ENCODE results near the gene EED. TPM values are rescaled to one million over a fixed set of nuclear protein-coding genes. Genes with fewer than 3 reads are reported as not detected.

Gene EED
- total and polyA plus RNA-seq, 5 donors = 13.0 to 16.9 (median 14.4) TPM

DNA sequence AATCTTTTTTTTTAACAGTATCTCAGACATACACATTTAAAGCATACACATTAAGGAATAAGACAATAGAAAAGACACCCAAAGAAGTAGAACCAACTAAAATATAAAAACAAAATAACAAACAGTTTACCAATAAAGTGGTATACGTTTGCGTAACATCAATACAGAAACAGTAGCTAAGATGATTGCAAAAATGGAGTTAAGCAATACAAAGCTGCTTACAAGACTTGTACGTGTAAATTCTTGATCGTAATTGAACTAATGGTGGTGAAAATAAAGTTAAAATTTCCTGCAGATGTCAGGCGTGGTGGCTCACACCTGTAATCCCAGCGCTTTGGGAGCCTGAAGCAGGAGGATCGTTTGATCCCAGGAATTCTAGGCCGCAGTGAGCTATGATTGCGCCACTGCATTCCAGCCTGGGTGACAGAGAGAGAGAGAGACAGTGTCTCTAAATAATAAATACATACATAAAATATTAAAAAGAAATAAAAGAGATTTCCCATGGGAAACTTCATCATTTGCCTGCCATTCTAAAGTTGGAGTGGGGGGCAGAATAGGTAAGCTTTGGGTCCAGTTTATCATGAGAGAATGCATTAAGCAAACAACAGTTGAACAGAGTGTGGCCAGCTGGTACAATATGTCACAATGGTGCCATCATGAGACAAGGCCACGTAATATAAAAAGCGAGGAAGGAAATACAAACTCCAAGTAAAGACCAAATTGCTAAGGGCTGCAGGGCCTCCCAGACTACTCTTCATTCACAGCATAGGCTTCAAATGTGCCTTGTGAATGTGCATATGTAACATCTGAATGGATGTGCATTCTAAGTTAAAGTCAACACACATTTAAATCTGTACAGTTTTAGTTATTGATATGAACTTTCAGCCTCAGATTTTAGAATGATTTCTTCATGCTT, 38.9 kb upstream of the EED start:
- no peak overlapping the region for H3K27ac ChIP-seq (ENCODE audit: low read length)
- intact Hi-C loops (cut with DNase I) = no loop called here
- 81% methylated on average over 11 of the region's 11 CpGs for WGBS
- peak in 1 of 2 donors; percentile 45 for ATAC-seq
- H3K9me3 ChIP-seq (ENCODE audit: control insufficient read depth, low read length) = no peaks in the 10 kb centered on the region
- no peaks in the 10 kb centered on the region for H3K27me3 ChIP-seq (ENCODE audit: control insufficient read depth, insufficient read depth)
- no peak overlapping the region for H3K4me3 ChIP-seq (ENCODE audit: low read length)
- DNase-seq = no peak
- no peaks in the 10 kb centered on the region for H3K4me1 ChIP-seq (ENCODE audit: control insufficient read depth, insufficient read depth, low read length)

- Histone ChIP-seq H3K4me1 (ENCODE audit: control insufficient read depth, insufficient read depth, low read length) (no peaks in the 10 kb centered on the region), H3K27ac (ENCODE audit: low read length) (no peak overlapping the region), H3K27me3 (ENCODE audit: control insufficient read depth, insufficient read depth) (no peaks in the 10 kb centered on the region), H3K9me3 (ENCODE audit: control insufficient read depth, low read length) (no peaks in the 10 kb centered on the region), H3K4me3 (ENCODE audit: low read length) (no peak overlapping the region)
- intact Hi-C loops (cut with DNase I) = no loop called here
- 34% methylated on average over 2 of the region's 2 CpGs for WGBS
- no peak for DNase-seq
- ATAC-seq = no peak
These were observed 38.2 kb upstream of the EED start for GRCh38 chr11:86206337-86206695.

DNA sequence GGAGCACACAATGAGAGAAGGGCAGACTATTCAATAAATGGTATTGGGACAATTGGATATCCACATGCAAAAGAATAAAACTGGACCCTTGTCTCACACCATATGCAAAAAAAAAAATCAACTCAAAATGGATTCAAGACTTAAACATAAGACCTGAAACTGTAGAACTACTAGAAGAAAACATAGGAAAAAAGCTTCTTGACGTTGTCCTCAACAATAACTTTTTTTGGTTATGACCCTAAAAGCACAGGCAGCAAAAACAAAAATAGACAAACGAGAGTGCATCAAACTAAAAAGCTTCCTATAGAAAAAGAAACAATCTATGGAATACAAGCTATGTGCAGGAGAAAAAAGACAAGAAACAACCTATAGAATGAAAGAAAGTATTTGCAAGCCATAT, 37.1 kb upstream of the EED start:
- Histone ChIP-seq H3K4me3 (ENCODE audit: low read length) (no peak overlapping the region), H3K27me3 (ENCODE audit: control insufficient read depth, insufficient read depth) (no peaks in the 10 kb centered on the region), H3K27ac (ENCODE audit: low read length) (no peak overlapping the region), H3K4me1 (ENCODE audit: control insufficient read depth, insufficient read depth, low read length) (no peaks in the 10 kb centered on the region), H3K9me3 (ENCODE audit: control insufficient read depth, low read length) (no peaks in the 10 kb centered on the region)
- DNase-seq (no peak), ATAC-seq (no peak)
- WGBS = 96% methylated on average over 2 of the region's 2 CpGs
- intact Hi-C loops (cut with DNase I) = no loop called here

- H3K4me1 ChIP-seq (ENCODE audit: control insufficient read depth, insufficient read depth, low read length) = no peaks in the 10 kb centered on the region
- ATAC-seq = no peak
- H3K27me3 ChIP-seq (ENCODE audit: control insufficient read depth, insufficient read depth) = no peaks in the 10 kb centered on the region
- no peak overlapping the region for H3K4me3 ChIP-seq (ENCODE audit: low read length)
- no peak overlapping the region for H3K27ac ChIP-seq (ENCODE audit: low read length)
- intact Hi-C loops (cut with DNase I) = no loop called here
- no peak for DNase-seq
- H3K9me3 ChIP-seq (ENCODE audit: control insufficient read depth, low read length) = no peaks in the 10 kb centered on the region
These were observed 36.0 kb upstream of the EED start for GRCh38 chr11:86208572-86208971.

GRCh38 chr11:86209806-86210657, 34.5 kb upstream of the EED start:
- no peaks in the 10 kb centered on the region for H3K27me3 ChIP-seq (ENCODE audit: control insufficient read depth, insufficient read depth)
- DNase-seq (no peak), ATAC-seq (no peak)
- no peaks in the 10 kb centered on the region for H3K9me3 ChIP-seq (ENCODE audit: control insufficient read depth, low read length)
- intact Hi-C loops (cut with DNase I) = loop anchor here in 1 of 4 donors (10.0 kb wide), 1 partner anchor 265 kb away; no protein-coding TSS in a partner anchor
- no peak overlapping the region for H3K27ac ChIP-seq (ENCODE audit: low read length)
- H3K4me3 ChIP-seq (ENCODE audit: low read length) = no peak overlapping the region
- WGBS = 95% methylated on average over 9 of the region's 9 CpGs
- no peaks in the 10 kb centered on the region for H3K4me1 ChIP-seq (ENCODE audit: control insufficient read depth, insufficient read depth, low read length)

- Histone ChIP-seq H3K4me1 (ENCODE audit: control insufficient read depth, insufficient read depth, low read length) (no peaks in the 10 kb centered on the region), H3K27ac (ENCODE audit: low read length) (no peak overlapping the region), H3K9me3 (ENCODE audit: control insufficient read depth, low read length) (no peaks in the 10 kb centered on the region), H3K4me3 (ENCODE audit: low read length) (no peak overlapping the region), H3K27me3 (ENCODE audit: control insufficient read depth, insufficient read depth) (no peaks in the 10 kb centered on the region)
- DNase-seq = no peak
- no peak for ATAC-seq
- WGBS = 90% methylated on average over 4 of the region's 4 CpGs
- intact Hi-C loops (cut with DNase I) = loop anchor here in 1 of 4 donors (10.0 kb wide), 1 partner anchor 266 kb away; no protein-coding TSS in a partner anchor
These were observed 33.7 kb upstream of the EED start for GRCh38 chr11:86210898-86211297.

- Histone ChIP-seq H3K9me3 (ENCODE audit: control insufficient read depth, low read length) (no peaks in the 10 kb centered on the region), H3K4me3 (ENCODE audit: low read length) (no peak overlapping the region), H3K27me3 (ENCODE audit: control insufficient read depth, insufficient read depth) (no peaks in the 10 kb centered on the region), H3K4me1 (ENCODE audit: control insufficient read depth, insufficient read depth, low read length) (no peaks in the 10 kb centered on the region), H3K27ac (ENCODE audit: low read length) (no peak overlapping the region)
- intact Hi-C loops (cut with DNase I) = loop anchor here in 1 of 4 donors (10.0 kb wide), 1 partner anchor 267 kb away; no protein-coding TSS in a partner anchor
- 84% methylated on average over 4 of the region's 4 CpGs for WGBS
- DNase-seq = no peak
- ATAC-seq = no peak
These were observed 32.9 kb upstream of the EED start for GRCh38 chr11:86211619-86212018.

GRCh38 chr11:86212019-86212611, 32.4 kb upstream of the EED start:
- Histone ChIP-seq H3K4me1 (ENCODE audit: control insufficient read depth, insufficient read depth, low read length) (no peaks in the 10 kb centered on the region), H3K4me3 (ENCODE audit: low read length) (no peak overlapping the region), H3K27me3 (ENCODE audit: control insufficient read depth, insufficient read depth) (no peaks in the 10 kb centered on the region), H3K9me3 (ENCODE audit: control insufficient read depth, low read length) (no peaks in the 10 kb centered on the region), H3K27ac (ENCODE audit: low read length) (no peak overlapping the region)
- no peak for ATAC-seq
- intact Hi-C loops (cut with DNase I) = loop anchor here in 1 of 4 donors (10.0 kb wide), 1 partner anchor 267 kb away; no protein-coding TSS in a partner anchor
- WGBS = 93% methylated on average over 2 of the region's 2 CpGs
- DNase-seq = no peak

DNA sequence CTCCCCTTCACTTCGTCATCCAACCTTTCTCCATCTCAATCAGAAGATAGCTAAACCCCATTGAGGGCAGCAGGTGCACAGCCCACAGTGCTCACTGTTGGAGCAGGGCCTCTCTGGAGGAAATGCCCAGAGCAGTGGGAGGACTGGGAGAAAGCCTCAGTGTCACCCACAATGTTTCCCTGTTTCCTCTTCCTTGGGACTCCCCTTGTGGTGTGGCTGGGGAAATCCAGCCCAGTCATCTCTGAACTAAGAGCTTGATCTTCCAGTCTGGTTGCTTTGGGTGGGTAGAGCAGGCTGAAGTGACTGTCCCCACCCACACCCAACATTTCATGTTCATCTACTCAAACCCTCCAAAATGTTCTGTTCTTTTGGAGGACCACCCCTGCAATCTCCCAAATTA, 29.8 kb upstream of the EED start:
- 96% methylated on average over 1 of the region's 1 CpG for WGBS

DNA sequence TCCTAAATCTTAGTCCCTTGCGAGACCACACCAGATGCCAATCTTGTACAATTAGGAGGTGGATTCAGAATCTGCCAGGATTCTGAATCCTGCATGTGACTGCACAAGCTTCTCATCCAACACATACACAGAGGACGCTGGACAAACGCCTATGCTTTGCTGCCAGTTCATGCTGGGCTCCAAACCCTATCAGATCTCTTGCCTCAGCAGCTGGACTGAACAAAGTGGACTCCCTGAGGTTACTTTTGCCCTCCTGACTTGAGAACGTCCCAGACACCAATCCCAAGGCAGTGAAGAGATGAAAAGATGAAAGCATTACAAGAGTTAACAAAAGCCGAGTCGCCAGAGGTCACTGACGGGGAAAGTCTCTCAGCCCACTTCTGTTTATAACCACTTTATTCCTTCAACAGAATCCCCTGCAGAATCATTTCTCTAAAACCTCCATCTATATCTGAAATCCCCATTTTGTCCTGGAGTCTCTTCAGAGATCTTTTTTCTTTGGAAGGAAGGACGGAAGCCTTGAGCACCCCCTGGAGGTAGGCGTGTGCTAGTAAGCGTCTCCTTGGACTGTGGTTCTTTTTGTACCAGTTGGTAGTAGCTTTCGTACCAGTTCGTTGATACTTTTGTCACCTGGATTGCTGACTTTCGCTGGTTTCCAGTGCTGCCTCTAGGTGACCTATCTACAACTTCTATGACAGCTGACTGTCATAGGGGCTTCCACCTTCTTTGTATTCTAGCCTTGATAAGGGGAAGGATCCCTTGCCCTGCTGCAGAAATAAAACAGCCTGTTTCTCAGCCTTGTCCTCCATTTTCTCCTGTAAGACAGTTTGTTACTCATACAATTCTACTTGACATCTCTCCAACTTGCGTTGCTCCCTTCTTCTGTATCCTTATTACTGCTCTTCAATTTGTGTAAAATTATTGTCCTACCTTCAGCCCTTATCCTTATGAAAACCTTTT, 26.1 kb upstream of the EED start:
- ATAC-seq = peak; percentile 90 to 91
- WGBS = 20% methylated on average over 14 of the region's 14 CpGs
- Histone ChIP-seq H3K4me3 (ENCODE audit: low read length) (peak overlapping the region; percentile 50), H3K27ac (ENCODE audit: low read length) (no peak overlapping the region), H3K27me3 (ENCODE audit: control insufficient read depth, insufficient read depth) (no peaks in the 10 kb centered on the region), H3K9me3 (ENCODE audit: control insufficient read depth, low read length) (no peaks in the 10 kb centered on the region), H3K4me1 (ENCODE audit: control insufficient read depth, insufficient read depth, low read length) (no peaks in the 10 kb centered on the region)
- peak; percentile 59 to 84 (median 73) for DNase-seq
- intact Hi-C loops (cut with DNase I) = loop anchor here (2.0 to 10.0 kb wide), 4 partner anchors 274 to 281 kb away; no protein-coding TSS in a partner anchor

More for the DNA sequence above, 29.8 kb upstream of the EED start:
- Histone ChIP-seq H3K4me3 (ENCODE audit: low read length) (no peak overlapping the region), H3K9me3 (ENCODE audit: control insufficient read depth, low read length) (no peaks in the 10 kb centered on the region), H3K4me1 (ENCODE audit: control insufficient read depth, insufficient read depth, low read length) (no peaks in the 10 kb centered on the region), H3K27me3 (ENCODE audit: control insufficient read depth, insufficient read depth) (no peaks in the 10 kb centered on the region), H3K27ac (ENCODE audit: low read length) (no peak overlapping the region)
- intact Hi-C loops (cut with DNase I) = loop anchor here in 3 of 4 donors (5.0 to 10.0 kb wide), 3 partner anchors 270 to 277 kb away; no protein-coding TSS in a partner anchor
- DNase-seq = no peak
- ATAC-seq = no peak

Measured in right cardiac atrium (tissue), 5 donors.